ENCODE results near the gene CDK15. TPM values are rescaled to one million over a fixed set of nuclear protein-coding genes. Genes with fewer than 3 reads are reported as not detected.

CDK15 gene
- total and polyA plus RNA-seq, 9 of the 15 experiments (the other 6 are each of a cell fraction or from before 2014, with no cell fraction given) = not detected

GRCh38 chr2:201788371-201788770 lies 18.0 kb upstream of the CDK15 start:
- Histone ChIP-seq H3K27ac (ENCODE audit: extremely low read depth, low read depth, low read length) (no peak overlapping the region), H3K27me3 (ENCODE audit: control insufficient read depth in 2 of 2, insufficient read depth in 2 of 2, low read length in 2 of 2) (no peaks in the 10 kb centered on the region), H2AFZ (ENCODE audit: low read depth, low read length) (no peak overlapping the region), H3K4me2 (ENCODE audit: insufficient read depth, low read length) (no peak overlapping the region), H4K20me1 (replicated peaks; ENCODE audit: control insufficient read depth, insufficient read depth, low read length) (no peaks in the 10 kb centered on the region), H3K4me1 (replicated peaks in 1 of 2; ENCODE audit: control insufficient read depth in 2 of 2, insufficient read depth in 2 of 2, low read length in 2 of 2) (peaks cover 0 to 13% of the 10 kb centered on the region in 2 experiments; a peak in 3 of 5 replicates), H3K9me3 (replicated peaks; ENCODE audit: control insufficient read depth, insufficient read depth, low read depth, low read length) (no peaks in the 10 kb centered on the region), H3K9me1 (ENCODE audit: control insufficient read depth, insufficient read depth, low read length) (no peaks in the 10 kb centered on the region), H3K9ac (ENCODE audit: insufficient read depth in 1 of 2, low read depth in 2 of 2, low read length in 2 of 2) (no peak overlapping the region), H3K79me2 (ENCODE audit: control insufficient read depth, insufficient read depth, low read length) (no peaks in the 10 kb centered on the region), H3K4me3 (no peak overlapping the region), H3K36me3 (ENCODE audit: control insufficient read depth, insufficient read depth, low read length) (no peaks in the 10 kb centered on the region)
- WGBS (ENCODE audit: insufficient coverage, low coverage, missing lambda C conversion rate) = 64% methylated on average over 3 of the region's 3 CpGs
- BruUV-seq (replicated peaks) = no TSS peak
- DNase-seq (ENCODE audit: extremely low read depth in 1 of 4, low spot score in 3 of 4) (no peak), FAIRE-seq (no peak), ATAC-seq (no peak)
- intact Hi-C loops (cut with micrococcal nuclease) = no loop called here
- ChIA-PET POLR2A (interaction anchor here (0.7 to 1.3 kb wide), 2 partner anchors 13 to 231 kb away, joined by 3 to 5 read pairs; no protein-coding TSS in a partner anchor), CTCF (ENCODE audit: low intra/inter-chr PET ratio) (no interaction called here)
- in situ Hi-C loops (cut with MboI) = no loop called here
- TF ChIP-seq ELF2 (CRISPR knock-in tag; IDR thresholded peaks at IDR 0.05) = no peak
- TF ChIP-seq HNRNPL (IDR thresholded peaks at IDR 0.05; ENCODE audit: low read depth, low read length) = no peak
- no peak for TF ChIP-seq MBD1 (CRISPR knock-in tag; IDR thresholded peaks at IDR 0.05)
- no peak for TF ChIP-seq THRB (CRISPR knock-in tag; conservative IDR thresholded peaks at IDR 0.05)
- no peak for TF ChIP-seq POLR2G (IDR thresholded peaks at IDR 0.05; ENCODE audit: low read depth, low read length)
- no peak for TF ChIP-seq ZNF780A (CRISPR knock-in tag; IDR thresholded peaks at IDR 0.05)
- no peak for TF ChIP-seq TFAM (CRISPR knock-in tag; conservative IDR thresholded peaks at IDR 0.05)
- no peak for TF ChIP-seq RBM34 (IDR thresholded peaks at IDR 0.05; ENCODE audit: borderline replicate concordance, insufficient read depth, low read length)
- no peak for TF ChIP-seq MYBL2 (IDR thresholded peaks at IDR 0.05; ENCODE audit: low read depth)
- TF ChIP-seq MYBL2 (CRISPR knock-in tag; IDR thresholded peaks at IDR 0.05; ENCODE audit: borderline replicate concordance) = no peak
- TF ChIP-seq HMG20B (CRISPR knock-in tag; IDR thresholded peaks at IDR 0.05) = no peak
- TF ChIP-seq, protein P1, sequence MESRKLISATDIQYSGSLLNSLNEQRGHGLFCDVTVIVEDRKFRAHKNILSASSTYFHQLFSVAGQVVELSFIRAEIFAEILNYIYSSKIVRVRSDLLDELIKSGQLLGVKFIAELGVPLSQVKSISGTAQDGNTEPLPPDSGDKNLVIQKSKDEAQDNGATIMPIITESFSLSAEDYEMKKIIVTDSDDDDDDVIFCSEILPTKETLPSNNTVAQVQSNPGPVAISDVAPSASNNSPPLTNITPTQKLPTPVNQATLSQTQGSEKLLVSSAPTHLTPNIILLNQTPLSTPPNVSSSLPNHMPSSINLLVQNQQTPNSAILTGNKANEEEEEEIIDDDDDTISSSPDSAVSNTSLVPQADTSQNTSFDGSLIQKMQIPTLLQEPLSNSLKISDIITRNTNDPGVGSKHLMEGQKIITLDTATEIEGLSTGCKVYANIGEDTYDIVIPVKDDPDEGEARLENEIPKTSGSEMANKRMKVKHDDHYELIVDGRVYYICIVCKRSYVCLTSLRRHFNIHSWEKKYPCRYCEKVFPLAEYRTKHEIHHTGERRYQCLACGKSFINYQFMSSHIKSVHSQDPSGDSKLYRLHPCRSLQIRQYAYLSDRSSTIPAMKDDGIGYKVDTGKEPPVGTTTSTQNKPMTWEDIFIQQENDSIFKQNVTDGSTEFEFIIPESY (CRISPR knock-in tag; IDR thresholded peaks at IDR 0.05) = no peak

All from K562 (cell line).